Activated CD4-positive, alpha-beta T cell treated with anti-CD3 and anti-CD28 coated beads, Interleukin-2, Interleukin-4, amounts not matched to agents 100 ng/mL and 50 ng/mL, durations not matched to agents 16 hours and 8 hours (primary cell): ENCODE results near the gene CA10.

Source experiments
- DNase-seq: peaks from one replicate; pipeline ENCODE4 v3.0.0-alpha.2; 2020; ENCODE audit warnings: low spot score

The CA10 gene

DNA sequence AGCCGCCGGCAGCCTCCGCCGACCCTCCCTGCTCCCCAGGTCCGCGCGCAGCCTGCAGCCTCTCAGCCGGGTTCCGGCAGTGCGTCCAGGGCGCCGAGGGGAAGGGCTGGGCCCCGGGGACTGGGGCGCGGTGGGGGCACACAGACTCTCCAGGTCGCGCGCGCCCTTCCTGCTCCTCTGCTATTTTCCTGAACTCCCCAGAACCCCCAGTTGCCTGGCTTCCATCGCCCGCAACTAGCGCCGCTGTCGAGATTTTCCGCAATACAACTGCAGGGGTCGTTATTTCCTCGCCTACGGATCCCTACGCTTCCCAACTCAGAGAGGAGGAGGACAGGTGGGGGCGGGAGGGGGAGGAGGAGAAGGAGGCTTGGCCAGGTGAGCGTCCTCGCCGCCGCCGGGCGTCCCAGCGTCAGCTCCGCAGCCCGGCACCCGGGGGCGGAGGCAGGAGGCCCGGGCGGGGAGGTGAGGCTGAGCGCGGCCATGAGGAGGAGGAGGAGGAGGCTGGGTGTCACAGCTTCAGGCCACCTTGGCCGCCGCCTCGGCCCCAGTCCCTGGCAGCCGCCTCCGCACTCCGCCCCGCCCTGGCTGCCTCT is at the start of gene CA10:
Gene CA10 (minus strand): TSS at position 265 of the 593 bp plus-strand sequence.
- no peak for DNase-seq

DNA sequence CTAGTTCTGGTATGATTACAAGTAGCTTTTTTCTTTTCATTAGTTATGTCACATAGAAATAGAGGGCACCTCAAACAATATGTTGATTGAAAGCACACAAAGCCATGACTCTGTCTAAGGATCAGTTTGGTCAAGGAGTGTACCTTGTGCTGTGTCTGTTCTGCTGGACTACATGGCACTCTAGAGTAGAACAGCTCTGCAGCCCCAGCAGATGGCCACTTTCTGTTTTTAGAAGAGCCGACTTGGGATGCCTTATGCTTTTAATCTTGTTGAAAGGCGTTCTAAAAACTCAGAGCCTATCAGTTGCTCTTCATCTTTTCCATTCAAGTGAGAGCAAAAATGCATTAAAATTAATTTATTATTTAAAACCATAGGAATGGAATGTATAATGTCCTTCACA is 49.3 kb upstream of the CA10 start:
- no peak for DNase-seq

DNA sequence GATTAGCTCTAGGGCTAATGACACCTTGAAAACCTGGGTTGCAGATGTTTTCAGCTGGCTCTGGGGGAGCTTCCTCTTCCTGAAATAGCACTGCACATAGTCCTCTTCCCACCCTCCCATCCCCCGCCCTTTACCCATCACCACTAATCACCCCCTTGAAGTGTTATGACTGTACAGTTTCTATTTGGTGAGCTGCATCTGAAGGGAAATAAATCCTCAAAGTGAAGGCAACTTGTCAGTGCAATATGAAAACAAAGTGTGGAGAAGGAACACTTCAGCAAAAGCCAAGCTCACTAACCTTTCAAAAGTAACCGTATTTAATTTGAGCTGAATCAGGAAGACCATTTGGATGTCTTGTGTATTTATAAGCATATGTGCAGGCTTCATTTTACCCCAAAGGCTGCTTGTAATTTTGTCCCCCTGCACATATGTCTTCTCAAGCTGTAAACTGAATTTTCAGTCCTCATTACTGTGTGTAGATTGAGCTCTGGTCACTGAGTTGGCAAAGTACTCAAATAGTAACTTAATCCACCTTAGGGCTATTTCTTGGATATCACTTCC is 44.1 kb upstream of the CA10 start:
- DNase-seq: no peak

DNA sequence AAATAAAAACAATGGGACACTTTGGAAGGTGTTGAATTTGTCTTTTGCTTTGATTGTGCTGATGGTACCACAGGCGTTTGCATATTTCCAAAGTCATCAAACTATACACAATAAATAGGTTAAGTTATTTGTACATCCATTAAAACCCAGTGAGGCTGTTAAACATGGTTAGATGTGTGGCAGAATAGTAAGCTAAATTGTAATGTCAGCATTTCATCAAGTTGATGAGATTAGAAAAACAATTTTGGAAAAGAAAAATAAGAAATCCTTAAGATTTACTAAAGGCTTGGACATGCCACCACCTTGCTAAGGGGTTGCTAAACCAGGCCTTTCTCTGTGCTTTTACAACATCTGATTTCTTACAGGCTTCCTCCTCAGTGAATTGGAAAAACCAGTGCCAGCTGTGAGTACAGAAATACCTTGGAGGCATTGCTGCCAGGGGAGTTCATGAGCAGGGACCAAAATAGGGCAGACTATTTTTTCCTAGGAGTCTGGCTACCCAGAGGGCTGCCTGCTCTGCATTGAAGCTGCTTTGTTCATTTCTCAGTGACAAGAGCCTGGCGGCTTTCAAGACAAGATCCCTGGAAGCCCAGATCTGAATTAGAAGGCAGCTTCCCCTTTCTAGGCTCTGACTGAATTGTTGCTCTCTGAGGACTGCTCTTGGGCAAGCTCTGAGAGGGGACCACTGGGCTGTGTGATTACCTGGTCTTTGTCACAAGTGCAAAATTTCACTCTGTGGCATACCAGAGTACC is 43.4 kb upstream of the CA10 start:
- DNase-seq: no peak

DNA sequence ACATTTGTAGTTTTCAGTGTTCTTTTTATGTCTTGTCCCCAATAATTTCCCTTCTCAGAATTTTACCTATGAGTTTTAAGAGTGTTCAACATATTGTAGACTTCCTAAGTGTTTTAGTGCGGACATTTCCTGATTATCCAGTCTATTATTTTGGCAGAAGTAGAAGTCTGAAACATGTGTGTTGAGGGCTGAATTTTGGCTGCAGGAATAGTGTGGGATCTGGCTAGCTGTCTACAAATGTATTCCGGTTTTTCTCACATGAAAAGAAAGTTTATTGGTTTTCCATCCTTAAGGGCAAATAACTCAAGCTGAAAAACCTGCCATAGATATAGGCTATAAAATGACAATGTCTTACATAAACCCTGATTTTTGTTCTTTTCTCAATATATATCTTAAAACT is 33.0 kb upstream of the CA10 start:
- no peak for DNase-seq

DNA sequence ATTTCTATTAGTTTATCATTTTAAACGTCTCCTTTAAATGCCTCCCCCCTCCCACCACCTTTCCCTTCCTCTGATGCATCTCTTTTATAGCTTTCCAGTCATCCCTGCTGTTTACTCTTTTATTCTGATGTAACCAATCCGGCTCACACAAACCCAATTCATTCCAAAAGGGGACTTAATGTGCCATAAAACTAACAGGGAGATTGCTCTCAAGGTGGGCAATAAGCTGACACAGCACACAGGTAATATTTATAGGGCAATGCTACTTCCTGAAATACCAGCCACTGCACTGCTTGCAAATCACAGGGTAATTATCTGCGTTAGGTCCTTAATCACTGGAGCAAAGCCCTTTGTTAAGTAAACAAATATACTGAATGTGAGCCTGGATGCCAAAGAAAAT is 23.3 kb upstream of the CA10 start:
- no peak for DNase-seq

DNA sequence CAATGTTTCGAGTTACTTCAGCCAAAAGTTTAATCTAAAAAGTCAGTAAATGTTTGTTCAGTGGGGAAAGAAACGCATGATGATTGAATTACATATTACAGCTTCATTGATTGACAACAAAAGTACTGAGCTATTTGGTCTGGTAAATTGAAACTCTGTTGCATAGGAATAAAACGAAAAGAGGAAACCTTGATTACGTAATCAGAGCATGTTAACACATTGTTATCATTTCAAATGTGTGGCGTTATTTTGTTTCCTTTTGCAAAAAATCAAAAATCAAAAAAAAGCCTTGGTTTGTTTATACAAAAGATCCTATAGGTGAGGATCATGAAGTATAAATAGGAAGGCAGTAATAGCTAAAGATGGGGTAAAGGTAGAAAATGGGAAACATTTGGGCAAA is 19.5 kb upstream of the CA10 start:
- DNase-seq: no peak

DNA sequence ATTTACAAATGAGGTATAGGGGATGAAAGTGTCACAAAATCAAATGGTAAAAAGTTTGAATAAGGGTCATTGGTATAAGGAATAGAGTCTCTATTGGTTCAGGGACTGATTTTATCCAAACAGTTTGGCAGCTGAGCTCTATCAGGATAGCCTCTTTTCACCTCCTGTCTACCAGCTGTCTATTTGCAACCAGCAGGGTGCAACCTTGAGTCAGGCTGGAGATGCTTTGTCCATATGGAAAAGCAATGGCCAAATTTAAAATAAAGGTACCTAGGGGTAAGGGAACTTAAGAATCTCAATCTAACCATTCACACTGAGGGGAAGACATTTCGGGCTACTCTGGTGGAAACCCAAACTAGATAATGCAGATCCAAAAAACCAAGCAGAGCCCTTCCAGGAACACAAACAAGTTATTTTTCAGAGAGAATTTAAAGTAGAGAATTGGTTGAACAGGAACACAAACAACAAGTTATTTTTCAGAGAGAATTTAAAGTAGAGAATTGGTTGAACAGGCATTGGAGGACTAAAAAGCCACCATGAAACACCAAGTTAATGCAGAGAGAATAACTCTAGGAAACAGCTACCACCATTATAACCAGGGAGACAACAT is 12.6 kb upstream of the CA10 start:
- no peak for DNase-seq

DNA sequence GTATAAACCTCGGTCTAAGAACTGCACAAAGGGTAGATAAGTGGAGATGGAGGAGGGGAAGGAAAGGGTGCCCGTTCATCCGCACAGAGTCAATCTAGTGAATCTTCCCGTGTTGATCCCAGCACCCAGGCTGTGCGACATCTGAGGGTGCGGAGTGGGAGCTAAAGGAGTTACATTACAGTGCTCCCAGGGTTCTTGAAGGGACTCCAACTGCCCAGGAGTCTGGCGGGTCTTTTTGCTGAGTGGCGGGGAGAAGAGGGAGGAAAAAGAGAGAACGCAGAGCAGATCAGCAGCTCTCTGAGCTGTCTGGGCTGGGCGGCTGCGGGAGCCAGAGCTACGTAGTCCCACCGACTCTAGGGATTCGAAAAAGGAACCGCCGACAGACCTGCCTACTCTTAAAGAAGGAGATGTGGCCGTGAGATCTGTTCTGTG is 1.6 kb upstream of the CA10 start:
- DNase-seq: no peak

DNA sequence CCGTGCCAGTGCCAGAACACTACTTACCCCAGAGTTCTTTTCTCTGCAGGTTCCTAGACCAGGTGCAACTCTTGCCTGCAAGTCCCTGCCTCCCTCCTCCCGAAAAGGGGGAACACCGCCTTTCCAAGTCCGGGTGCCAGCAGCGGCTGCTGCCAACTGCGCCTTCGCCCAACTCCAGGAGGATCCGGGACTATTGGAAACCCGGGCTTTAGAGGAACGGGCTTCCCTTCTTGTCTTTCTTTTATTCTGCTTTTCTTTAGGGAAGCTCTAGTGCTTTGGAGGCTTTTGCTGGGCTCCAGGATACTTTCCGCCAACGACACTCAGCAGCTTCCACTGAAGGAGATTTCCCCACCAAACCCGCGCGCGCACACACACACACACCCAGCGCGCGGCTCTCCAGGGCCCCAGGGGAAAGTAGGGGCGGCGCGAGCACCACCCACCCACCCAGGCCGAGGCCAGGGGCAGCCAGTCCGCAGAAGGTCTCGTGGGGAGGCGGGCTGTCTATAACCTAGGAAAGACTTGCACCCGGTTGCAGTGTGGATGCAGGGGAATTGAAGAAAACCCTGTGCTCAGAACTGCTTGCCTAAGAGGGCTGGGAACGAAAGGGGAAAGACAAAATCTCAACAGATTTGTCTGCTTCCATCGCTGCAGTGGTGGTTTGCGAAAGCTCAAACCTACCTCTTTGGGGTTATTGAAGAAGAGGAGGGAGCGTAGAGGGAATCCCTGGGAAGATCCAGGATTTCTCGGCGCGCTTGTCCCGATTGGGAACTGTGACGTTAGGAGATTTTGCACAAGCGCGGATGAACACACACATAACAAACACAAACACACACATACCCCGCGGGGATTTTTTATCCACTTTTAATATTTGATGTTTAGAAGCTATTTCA is 977 bp upstream of the CA10 start:
- DNase-seq: no peak

DNA sequence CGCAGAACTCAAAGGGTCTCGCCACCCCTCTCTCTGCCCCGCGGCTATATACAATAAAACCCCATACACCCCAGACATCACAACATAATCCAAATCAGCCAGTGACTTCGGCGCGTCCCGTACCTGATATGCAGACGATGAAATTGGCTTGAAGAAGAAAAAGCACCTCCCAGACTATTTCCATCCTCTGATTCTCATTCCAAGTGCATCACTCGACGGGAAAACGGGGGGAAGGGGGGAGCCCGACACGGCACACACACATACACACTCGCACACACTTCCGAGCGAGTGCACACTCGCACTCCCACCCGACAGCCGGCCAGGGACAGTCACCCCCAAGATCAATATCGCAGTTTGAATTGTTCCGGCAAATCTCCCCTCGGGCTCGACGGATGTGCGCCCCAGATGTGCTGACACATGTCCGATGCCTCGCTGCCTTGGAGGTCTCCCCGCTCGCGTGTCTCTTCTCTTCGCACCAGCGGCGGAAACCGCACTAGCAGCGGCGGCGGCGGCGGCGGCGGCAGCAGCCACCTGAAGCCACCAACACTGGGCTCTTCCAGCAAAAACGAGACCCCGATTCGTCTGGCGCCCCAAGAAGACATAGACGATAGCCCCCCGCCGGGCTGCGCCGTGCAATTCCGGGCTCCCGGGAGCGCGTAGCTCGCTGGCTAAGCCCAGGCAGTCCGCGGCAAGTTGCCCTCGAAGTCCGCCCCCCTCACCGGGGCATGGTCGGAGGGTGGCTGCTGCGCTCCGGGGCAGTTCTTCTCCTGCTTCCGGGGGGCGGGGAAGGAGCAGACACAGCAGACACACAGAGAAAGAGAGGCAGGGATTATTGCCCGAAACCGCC is 688 bp downstream of the CA10 start:
- no peak for DNase-seq

DNA sequence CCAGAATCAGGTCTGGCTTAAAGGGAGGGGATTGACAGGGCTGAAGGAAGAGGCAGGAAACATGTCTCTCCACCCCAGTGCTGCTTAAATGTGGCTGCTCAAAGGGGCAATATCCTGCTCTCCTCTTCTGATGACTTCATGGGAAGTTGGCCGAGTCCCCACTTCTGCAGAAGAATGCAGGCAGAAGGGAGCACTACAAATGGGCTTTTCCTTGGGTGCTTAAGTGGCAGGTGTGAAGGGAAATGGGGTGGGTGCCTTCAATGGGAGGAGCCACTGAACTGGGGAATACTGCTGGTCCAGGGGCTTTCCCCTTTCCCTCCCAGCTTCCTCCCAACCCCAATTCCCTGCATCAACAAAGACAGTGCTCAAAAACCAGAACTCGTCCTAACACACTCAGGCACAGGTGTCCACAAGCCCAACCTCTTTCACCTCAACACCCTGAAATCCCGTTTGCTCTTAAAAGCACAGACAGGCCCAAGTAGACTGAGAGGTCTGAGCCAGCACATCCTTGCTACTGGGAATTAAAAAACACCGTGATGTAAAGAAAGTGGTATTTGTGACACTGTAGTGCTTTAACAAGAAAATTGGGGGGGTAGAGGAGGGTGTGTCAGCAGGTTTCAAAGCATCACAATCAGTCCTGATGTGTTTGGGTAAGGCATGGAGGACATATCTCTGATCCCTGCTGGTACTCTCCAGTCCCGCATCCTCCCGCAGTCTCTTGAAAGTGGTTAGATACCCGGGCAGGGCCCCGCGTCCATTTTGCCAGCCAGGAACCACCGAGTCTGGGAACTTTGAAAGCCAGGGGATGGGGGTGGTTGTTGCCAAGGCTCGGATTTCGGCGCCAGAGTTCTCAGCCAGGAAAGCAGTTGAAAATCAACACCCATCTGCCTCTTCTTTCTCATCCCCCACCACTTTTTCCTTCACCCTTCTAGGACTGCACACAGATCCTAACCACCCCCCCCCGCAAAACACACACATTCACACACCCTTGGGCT is 1.6 kb downstream of the CA10 start:
- DNase-seq: no peak

DNA sequence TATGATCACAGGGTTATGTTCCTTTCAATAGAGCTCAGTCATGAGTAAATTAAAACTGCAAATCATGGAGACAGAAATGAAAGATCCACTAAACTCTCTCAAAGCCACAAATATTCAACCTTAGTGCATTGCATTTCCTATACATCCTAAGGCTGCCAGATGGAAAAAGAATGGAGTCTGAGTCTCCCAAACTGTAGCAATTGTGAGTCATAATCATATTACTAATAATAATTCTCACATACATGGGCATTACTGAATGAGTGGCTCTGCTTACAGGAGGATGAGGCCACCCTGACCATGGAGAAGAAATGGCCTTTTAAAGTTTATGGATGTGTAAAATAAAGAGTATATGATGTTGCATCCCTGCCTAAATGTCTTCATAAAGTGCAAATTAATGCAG is 3.2 kb downstream of the CA10 start:
- DNase-seq: no peak

DNA sequence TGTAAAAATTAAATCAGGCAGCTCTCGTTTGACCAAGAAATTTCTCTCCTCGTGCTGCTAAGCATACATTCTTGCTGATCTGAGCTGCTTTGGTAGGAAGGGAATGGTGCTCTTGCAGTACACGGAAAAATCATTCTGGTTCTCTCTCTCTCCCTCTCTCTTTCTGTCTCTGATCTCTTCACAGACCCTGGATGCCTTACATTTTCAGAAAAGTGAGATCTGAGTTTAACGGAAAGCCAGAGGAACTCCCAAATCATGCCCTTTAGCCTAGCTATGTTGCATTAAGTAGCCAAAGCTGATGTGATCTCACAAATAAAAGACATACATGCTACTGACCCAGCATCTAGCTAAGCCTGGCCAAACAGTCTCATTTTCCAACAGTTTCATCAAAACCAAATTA is 4.0 kb downstream of the CA10 start:
- DNase-seq: no peak

DNA sequence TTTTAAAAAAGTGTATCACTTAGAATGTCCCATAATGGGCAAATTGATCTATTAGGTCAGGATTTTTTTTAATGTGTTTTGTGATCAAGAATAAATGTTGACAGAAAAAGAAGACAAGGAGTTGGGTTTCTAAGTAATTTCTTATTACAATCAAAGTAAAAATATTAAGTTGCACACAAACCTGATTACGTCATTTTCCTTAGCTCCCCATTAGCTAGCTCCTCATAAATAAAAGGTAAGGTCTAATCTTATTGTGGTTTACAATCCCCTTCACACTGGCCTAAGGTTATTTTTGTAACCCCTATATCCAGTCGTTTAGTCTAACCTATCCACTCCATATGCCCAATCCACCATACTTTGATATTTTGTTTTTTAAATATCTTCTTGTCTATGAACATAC is 7.6 kb downstream of the CA10 start:
- no peak for DNase-seq

DNA sequence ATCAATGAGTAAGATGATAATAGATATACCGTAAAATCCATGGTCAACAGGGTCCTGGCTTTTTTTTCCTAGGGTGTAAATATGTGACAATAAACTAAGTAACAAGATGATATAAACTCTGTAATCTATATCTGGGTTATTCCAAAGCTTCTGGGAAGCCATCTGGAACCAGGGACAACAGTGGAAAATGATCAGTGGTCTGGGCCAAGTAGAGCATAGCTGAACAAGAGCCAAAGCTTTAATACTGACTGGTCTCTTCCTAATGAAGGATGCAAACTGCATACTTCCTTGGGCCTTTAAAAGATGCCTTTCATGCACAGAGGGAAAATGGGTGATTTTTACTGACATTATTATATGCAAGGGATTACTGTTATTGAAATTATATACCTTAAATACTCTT is 8.9 kb downstream of the CA10 start:
- DNase-seq: no peak

DNA sequence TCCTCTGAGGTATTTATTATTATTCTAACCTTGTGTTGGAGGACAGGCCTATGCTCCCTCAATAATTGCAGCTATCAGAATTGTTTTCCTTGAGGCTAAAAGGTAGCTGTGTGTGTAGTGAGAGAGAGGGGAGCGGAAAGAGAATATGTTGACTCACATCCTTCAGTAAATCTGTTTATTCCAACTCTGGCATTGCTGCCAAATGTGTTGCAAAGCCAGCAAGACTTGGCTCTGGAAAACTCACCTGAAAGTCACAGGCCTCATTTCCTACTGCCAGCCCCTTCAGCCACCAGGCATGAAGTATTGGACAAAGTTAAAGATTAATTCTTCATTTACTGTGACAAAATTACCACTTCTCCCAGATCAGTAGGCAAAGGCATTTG is 9.6 kb downstream of the CA10 start:
- DNase-seq: no peak

DNA sequence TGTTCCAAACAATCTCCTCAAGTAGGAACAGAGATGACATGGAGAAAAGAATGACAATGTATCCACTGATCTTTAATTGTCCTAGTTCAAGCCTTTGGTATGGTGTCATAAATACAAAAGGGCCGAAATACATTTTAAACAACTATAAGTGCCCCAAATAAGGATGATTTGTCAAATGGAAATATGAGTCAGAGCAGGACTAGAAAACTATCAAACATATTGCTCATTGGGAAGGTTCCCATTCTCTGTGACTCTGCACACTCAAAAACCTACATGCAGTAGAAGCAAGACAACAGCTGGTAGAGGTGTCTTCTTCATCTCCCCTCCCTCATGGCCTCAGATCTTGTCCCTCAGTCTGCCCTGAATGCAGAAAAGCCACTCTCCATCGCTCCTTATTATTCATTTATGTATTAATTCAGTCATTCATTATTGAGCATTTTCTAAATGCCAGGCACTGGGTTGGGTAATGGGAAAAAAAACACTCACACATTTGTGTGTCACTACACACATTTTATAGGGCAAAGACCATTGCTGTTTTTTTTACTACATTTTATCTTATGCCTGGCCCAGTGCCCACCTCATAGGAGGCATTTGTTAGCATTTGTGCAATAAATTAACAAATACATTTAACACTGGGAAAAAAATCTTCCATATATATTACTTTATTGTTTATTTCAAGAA is 10.1 kb downstream of the CA10 start:
- DNase-seq: peak; percentile 12

DNA sequence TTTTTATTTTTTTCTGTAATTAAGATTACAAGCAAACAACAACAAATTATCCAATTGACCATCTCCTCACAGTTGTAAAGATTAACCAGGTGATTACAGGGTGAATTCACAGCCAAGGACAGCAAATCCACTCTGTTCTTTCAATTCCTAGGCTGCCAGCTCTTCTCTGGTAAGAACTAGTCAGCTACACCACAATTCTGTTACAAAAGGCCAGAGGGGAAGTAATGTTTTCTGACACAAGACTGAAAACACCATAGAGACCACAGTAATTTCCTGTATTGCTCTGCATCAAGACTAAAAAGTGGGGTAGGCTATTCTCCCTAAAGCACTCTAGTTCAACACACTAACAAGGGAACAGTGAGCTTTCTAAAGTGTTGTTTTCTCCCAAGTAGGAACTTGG is 10.6 kb downstream of the CA10 start:
- DNase-seq: peak; percentile 54

DNA sequence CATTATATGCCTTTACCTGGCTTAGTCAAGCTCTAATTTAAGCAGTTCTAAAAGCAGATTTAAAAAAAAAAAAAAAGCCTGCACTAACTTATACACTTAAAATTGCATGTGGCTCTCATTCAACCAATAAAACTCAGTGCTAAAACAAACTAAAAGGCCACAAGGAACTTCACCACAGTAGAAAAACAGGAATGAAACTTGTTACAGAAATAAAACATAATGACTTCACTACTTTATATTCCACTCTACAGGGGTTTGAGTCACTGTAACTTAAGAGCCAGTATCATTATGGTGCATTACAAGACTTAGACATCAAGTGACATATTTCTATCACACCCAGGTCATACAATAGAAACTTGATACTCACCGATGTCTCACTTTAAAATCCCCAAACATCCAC is 11.1 kb downstream of the CA10 start:
- peak; percentile 7 for DNase-seq
